Neural cell (in vitro differentiated cells): ENCODE measurements around the gene SMR3B.

Experiments
- SMC3 ChIP-seq: fragments of 450-650 bp; conservative IDR thresholded peaks from 2 replicates; pipeline ENCODE4 v1.6.1; 2014; ENCODE audit warnings: antibody characterized with exemption, mild to moderate bottlenecking, moderate library complexity; ENCODE audit not compliant: poor library complexity
- TAF1 ChIP-seq: IDR thresholded peaks from 2 replicates; pipeline ENCODE4 v1.6.1; 2012; ENCODE audit warnings: low read depth
- TF ChIP-seq, protein P1 (sequence below): fragments of 450-650 bp; IDR thresholded peaks from 2 replicates; pipeline ENCODE4 v1.5.1; 2014; ENCODE audit warnings: antibody characterized with exemption, mild to moderate bottlenecking, moderate library complexity; ENCODE audit not compliant: poor library complexity, severe bottlenecking

DNA sequence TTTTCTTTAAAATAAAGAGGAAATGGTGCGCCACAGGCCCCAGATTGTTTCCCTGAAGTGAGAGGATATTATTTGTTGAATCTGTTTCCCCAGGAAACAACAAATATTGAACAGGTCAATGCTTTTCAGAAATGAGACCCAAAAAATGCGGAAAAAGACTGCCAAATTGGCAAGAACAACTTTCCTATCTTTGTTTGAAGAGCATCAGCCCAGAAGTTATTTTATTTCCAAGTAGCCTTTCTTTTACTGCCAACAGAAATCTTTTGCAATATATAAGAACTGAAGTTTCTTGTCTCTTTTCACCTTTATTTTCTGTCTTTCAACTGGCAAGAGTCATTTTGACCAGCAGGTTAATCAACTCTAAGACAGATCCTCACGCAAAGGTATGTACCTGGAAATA, 22.5 kb upstream of the SMR3B start, which contains the start of gene SMR3A:
- no peak for TF ChIP-seq TAF1
- TF ChIP-seq, protein P1, sequence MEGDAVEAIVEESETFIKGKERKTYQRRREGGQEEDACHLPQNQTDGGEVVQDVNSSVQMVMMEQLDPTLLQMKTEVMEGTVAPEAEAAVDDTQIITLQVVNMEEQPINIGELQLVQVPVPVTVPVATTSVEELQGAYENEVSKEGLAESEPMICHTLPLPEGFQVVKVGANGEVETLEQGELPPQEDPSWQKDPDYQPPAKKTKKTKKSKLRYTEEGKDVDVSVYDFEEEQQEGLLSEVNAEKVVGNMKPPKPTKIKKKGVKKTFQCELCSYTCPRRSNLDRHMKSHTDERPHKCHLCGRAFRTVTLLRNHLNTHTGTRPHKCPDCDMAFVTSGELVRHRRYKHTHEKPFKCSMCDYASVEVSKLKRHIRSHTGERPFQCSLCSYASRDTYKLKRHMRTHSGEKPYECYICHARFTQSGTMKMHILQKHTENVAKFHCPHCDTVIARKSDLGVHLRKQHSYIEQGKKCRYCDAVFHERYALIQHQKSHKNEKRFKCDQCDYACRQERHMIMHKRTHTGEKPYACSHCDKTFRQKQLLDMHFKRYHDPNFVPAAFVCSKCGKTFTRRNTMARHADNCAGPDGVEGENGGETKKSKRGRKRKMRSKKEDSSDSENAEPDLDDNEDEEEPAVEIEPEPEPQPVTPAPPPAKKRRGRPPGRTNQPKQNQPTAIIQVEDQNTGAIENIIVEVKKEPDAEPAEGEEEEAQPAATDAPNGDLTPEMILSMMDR: no peak
- TF ChIP-seq SMC3: no peak
